A673 (cell line): ENCODE measurements around the gene LIMS2. TPM values are rescaled to one million over a fixed set of nuclear protein-coding genes. Genes with fewer than 3 reads are reported as not detected.

Experiments used
- BruUV-seq: library from RNA; stranded (reverse); fragments of 400-500 nt; replicated peaks from 2 replicates; lab custom pipeline; 2021; lab: Mats Ljungman, UMichigan
- CTCF ChIA-PET: fragments of 300-600 bp; sonication (Branson Sonifier 250); formaldehyde crosslinking; loops from one replicate; lab custom pipeline; 2022; ENCODE audit warnings: antibody characterized with exemption; lab: Charles Lee
- POLR2A ChIA-PET: fragments of 300-600 bp; sonication (Branson Sonifier 250); formaldehyde crosslinking; loops from one replicate; lab custom pipeline; 2022; ENCODE audit warnings: antibody characterized with exemption; ENCODE audit not compliant: low non-redundant PET; lab: Charles Lee
- DNase-seq: peaks from one replicate; pipeline ENCODE4 v3.0.0-alpha.2; 2015; ENCODE audit warnings: low spot score
- H3K27ac ChIP-seq: fragments of 200-600 bp; sonication (generic); 2 replicates; pipeline ENCODE4 v1.5.1; 2016; ENCODE audit warnings: mixed run types, low read depth, mild to moderate bottlenecking, mixed read lengths, antibody characterized with exemption, low read length; ENCODE audit not compliant: poor library complexity, severe bottlenecking
- H3K27me3 ChIP-seq: fragments of 200-600 bp; sonication (generic); replicated peaks from 2 replicates; pipeline ENCODE4 v1.6.1; 2017; ENCODE audit warnings: mixed run types, low read depth, mild to moderate bottlenecking, mixed read lengths, antibody characterized with exemption, low read length; ENCODE audit not compliant: insufficient read depth, poor library complexity
- H3K36me3 ChIP-seq: fragments of 200-600 bp; sonication (generic); 2 replicates; pipeline ENCODE4 v1.6.1; 2016; ENCODE audit warnings: mixed run types, mild to moderate bottlenecking, mixed read lengths, antibody characterized with exemption, low read length; ENCODE audit not compliant: insufficient read depth, poor library complexity, severe bottlenecking
- H3K4me1 ChIP-seq: fragments of 200-600 bp; sonication (generic); 2 replicates; pipeline ENCODE4 v1.6.1; 2017; ENCODE audit warnings: mixed run types, mild to moderate bottlenecking, mixed read lengths, antibody characterized with exemption, low read length; ENCODE audit not compliant: insufficient read depth, poor library complexity, severe bottlenecking
- H3K4me3 ChIP-seq: fragments of 200-600 bp; sonication (generic); 2 replicates; pipeline ENCODE4 v1.5.1; 2016; ENCODE audit warnings: low read depth, mixed run types, mild to moderate bottlenecking, mixed read lengths, low read length; ENCODE audit not compliant: poor library complexity, severe bottlenecking
- H3K9me3 ChIP-seq: fragments of 200-600 bp; sonication (generic); 2 replicates; pipeline ENCODE4 v1.6.1; 2016; ENCODE audit warnings: mixed run types, low read depth, mild to moderate bottlenecking, mixed read lengths, antibody characterized with exemption, low read length; ENCODE audit not compliant: poor library complexity, severe bottlenecking
- EZH2 ChIP-seq: fragments of 200-600 bp; sonication (generic); IDR thresholded peaks from 2 replicates; pipeline ENCODE4 v1.6.1; 2017; ENCODE audit warnings: borderline replicate concordance, low read depth, mild to moderate bottlenecking, mixed read lengths, antibody characterized with exemption, low read length; ENCODE audit not compliant: poor library complexity, severe bottlenecking
- intact Hi-C: fragments of 100-400 bp; cut with micrococcal nuclease; formaldehyde crosslinking; loops from one replicate; pipeline ENCODE4 v1.10.0; 2022; ENCODE audit not compliant: unreplicated experiment
- total RNA-seq: library from RNA; stranded (reverse); gene quantifications from 2 replicates; pipeline ENCODE4 v1.2.3, GENCODE V29; 2021
- TF ChIP-seq, protein P1 (sequence below): fragments of 300-800, 200-600 bp; sonication (generic); conservative IDR thresholded peaks from 2 replicates; pipeline ENCODE4 v1.5.1; 2017; ENCODE audit warnings: low read depth, mild to moderate bottlenecking, antibody characterized with exemption, low read length, moderate library complexity, mixed read lengths

Gene LIMS2
- total RNA-seq, 1 experiment from 2014 or later: 1.2 TPM

DNA sequence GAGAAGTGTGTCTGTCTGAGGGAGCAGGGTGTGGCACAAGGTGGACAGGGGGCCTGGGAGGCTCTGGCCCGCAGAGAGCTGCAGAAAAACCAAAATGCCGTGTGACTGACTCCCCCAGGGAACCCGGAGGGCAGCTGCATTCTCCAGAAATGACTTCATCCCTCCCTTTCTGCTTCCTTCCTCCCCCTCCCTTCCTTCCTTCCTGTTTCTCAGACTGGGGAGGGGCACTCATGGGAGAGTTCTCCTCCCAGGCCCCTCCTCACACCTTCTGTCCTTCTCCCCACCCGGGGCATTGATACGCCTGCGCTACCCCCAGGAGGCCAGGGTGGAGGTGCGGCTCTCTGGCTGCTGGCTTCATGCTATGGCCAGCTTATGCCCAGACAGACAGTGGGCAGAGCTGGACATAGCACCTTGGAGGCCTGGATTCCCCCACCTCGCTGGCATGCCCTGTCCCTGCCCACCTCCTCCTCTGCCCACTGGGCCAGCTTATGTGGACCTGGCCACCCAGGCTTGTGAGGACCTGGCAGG, 37.5 kb downstream of the LIMS2 start:
- Histone ChIP-seq H3K9me3 (no peaks in the 10 kb centered on the region), H3K4me3 (no peak overlapping the region), H3K36me3 (no peaks in the 10 kb centered on the region), H3K4me1 (peaks cover 15% of the 10 kb centered on the region), H3K27me3 (no peaks in the 10 kb centered on the region), H3K27ac (peak overlapping the region; percentile 77)
- ChIA-PET CTCF (interaction anchor here (0.6 to 0.9 kb wide), 2 partner anchors 46 to 288 kb away, joined by 3 to 18 read pairs; no protein-coding TSS in a partner anchor), POLR2A (no interaction called here)
- no TSS peak for BruUV-seq
- intact Hi-C loops: no loop called here
- DNase-seq: peak; percentile 89
- TF ChIP-seq EZH2: no peak
- TF ChIP-seq, protein P1, sequence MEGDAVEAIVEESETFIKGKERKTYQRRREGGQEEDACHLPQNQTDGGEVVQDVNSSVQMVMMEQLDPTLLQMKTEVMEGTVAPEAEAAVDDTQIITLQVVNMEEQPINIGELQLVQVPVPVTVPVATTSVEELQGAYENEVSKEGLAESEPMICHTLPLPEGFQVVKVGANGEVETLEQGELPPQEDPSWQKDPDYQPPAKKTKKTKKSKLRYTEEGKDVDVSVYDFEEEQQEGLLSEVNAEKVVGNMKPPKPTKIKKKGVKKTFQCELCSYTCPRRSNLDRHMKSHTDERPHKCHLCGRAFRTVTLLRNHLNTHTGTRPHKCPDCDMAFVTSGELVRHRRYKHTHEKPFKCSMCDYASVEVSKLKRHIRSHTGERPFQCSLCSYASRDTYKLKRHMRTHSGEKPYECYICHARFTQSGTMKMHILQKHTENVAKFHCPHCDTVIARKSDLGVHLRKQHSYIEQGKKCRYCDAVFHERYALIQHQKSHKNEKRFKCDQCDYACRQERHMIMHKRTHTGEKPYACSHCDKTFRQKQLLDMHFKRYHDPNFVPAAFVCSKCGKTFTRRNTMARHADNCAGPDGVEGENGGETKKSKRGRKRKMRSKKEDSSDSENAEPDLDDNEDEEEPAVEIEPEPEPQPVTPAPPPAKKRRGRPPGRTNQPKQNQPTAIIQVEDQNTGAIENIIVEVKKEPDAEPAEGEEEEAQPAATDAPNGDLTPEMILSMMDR: no peak

DNA sequence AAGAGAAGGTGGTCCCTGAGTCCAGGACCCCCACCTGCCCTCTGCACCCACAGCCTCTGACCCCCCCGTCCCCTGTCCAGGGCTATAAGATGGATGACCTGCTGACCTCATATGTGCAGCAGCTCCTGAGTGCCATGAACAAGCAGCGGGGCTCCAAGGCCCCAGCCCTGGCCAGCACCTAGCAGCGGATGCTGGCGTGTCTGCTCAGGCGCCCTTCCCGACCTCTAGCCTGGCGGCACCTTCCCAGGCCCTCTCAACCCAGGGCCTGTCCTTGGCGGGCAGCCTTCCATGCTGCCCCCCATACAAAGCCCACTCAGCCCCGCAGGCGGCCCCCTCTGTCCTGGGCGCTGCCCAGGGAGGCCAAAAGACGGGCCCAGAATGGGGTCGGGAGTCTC, 38.1 kb downstream of the LIMS2 start:
- DNase-seq: no peak
- no peaks in the 10 kb centered on the region for H3K9me3 ChIP-seq
- TSS peak; percentile 44 for BruUV-seq
- intact Hi-C loops: no loop called here
- no peak for TF ChIP-seq EZH2
- TF ChIP-seq, protein P1: no peak
- POLR2A ChIA-PET: no interaction called here
- no peaks in the 10 kb centered on the region for H3K27me3 ChIP-seq
- CTCF ChIA-PET: interaction anchor here (0.6 to 0.9 kb wide), 2 partner anchors 46 to 287 kb away, joined by 3 to 18 read pairs; no protein-coding TSS in a partner anchor
- H3K27ac ChIP-seq: peak overlapping the region; percentile 77
- H3K36me3 ChIP-seq: no peaks in the 10 kb centered on the region
- no peak overlapping the region for H3K4me3 ChIP-seq
- peaks cover 15% of the 10 kb centered on the region for H3K4me1 ChIP-seq

DNA sequence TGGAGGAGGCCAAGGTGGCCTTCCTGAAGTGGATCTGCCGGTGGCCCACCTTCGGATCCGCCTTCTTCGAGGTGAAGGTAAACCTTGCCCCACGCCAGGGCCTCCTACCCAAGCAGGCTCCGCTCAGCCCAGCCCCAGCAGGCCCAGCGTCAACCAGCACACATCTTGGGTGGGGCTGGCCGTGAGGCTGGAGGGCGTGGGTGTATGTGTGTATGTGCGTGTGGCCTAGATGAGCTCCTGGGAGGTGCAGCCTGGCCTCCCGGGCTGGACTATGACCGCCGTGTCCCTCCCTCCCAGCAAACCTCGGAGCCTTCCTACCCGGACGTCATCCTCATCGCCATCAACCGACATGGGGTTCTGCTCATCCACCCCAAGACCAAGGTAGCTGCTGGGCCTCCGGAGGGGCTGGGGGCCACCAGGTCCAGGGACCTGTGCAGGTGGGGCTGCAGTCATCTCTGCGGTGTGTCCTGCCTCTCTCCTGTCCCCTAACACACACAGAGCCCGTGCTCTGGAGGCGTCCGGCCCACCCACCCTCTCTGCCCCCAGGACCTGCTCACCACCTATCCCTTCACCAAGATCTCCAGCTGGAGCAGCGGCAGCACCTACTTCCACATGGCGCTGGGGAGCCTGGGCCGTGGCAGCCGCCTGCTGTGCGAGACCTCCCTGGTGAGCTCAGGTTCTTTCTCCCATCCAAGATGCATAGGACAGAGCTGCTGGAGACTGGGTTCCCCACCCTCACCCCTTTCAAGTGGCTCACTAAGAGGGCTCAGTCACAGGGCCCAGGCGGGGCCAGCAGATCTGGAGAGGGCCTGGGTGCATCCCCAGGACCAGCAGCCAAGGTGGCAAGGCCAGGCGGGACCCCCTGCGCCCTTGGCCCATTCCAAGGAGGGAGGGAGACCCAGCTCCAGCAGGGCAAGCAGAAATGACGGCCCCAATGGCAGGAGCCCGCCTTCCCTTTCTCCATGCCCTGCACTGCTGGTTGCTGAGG, 38.8 kb downstream of the LIMS2 start:
- Histone ChIP-seq H3K36me3 (no peaks in the 10 kb centered on the region), H3K4me1 (peaks cover 15% of the 10 kb centered on the region), H3K27me3 (no peaks in the 10 kb centered on the region), H3K27ac (peak overlapping the region; percentile 77), H3K4me3 (no peak overlapping the region), H3K9me3 (no peaks in the 10 kb centered on the region)
- no TSS peak for BruUV-seq
- no peak for TF ChIP-seq EZH2
- TF ChIP-seq, protein P1: no peak
- no peak for DNase-seq
- POLR2A ChIA-PET: interaction anchor here (0.5 kb wide), 1 partner anchor 99 kb away, joined by 3 read pairs; no protein-coding TSS in a partner anchor
- intact Hi-C loops: no loop called here
- CTCF ChIA-PET: no interaction called here
